ENCODE data around the gene SERPINI1. TPM values are rescaled to one million over a fixed set of nuclear protein-coding genes. Genes with fewer than 3 reads are reported as not detected.

Gene SERPINI1
- total and polyA plus RNA-seq, 3 donors from 2014 or later, result 13.3 to 24.0 (median 17.6) TPM

- no peak for DNase-seq
- Histone ChIP-seq H3K9me3 (no peaks in the 10 kb centered on the region), H3K4me3 (no peak overlapping the region), H3K36me3 (ENCODE audit: low read depth, missing control alignments) (no peaks in the 10 kb centered on the region), H3K4me1 (no peaks in the 10 kb centered on the region), H3K27ac (no peak overlapping the region), H3K27me3 (no peaks in the 10 kb centered on the region)
- TF ChIP-seq CTCF (IDR thresholded peaks at IDR 0.05), result no peak
- TF ChIP-seq POLR2A (IDR thresholded peaks at IDR 0.05), result no peak
- intact Hi-C loops (cut with DNase I; ENCODE audit: low total_unique reads), result no loop called here
- WGBS, 2 donors, result 64 to 76% methylated on average over 1 of the region's 1 CpG
Measured at GRCh38 chr3:167843481-167843880, 108.0 kb downstream of the SERPINI1 start.

GRCh38 chr3:167843886-167844285 is 108.4 kb downstream of the SERPINI1 start:
- TF ChIP-seq POLR2A (IDR thresholded peaks at IDR 0.05) (no peak), CTCF (IDR thresholded peaks at IDR 0.05) (no peak)
- H3K27ac ChIP-seq, result no peak overlapping the region
- H3K27me3 ChIP-seq, result no peaks in the 10 kb centered on the region
- H3K4me1 ChIP-seq, result no peaks in the 10 kb centered on the region
- intact Hi-C loops (cut with DNase I; ENCODE audit: low total_unique reads), result no loop called here
- no peak overlapping the region for H3K4me3 ChIP-seq
- WGBS, 2 donors, result 82 to 86% methylated on average over 2 of the region's 2 CpGs
- no peaks in the 10 kb centered on the region for H3K36me3 ChIP-seq (ENCODE audit: low read depth, missing control alignments)
- no peaks in the 10 kb centered on the region for H3K9me3 ChIP-seq
- no peak for DNase-seq

- Histone ChIP-seq H3K4me1 (no peaks in the 10 kb centered on the region), H3K27me3 (no peaks in the 10 kb centered on the region), H3K36me3 (ENCODE audit: low read depth, missing control alignments) (no peaks in the 10 kb centered on the region), H3K4me3 (no peak overlapping the region), H3K9me3 (no peaks in the 10 kb centered on the region), H3K27ac (no peak overlapping the region)
- TF ChIP-seq CTCF (IDR thresholded peaks at IDR 0.05) (no peak), POLR2A (IDR thresholded peaks at IDR 0.05) (no peak)
- intact Hi-C loops (cut with DNase I; ENCODE audit: low total_unique reads), result no loop called here
- no peak for DNase-seq
Measured at GRCh38 chr3:167844528-167844927, 109.0 kb downstream of the SERPINI1 start.

- no peak for DNase-seq
- no peaks in the 10 kb centered on the region for H3K9me3 ChIP-seq
- intact Hi-C loops (cut with DNase I; ENCODE audit: low total_unique reads), result no loop called here
- H3K27ac ChIP-seq, result no peak overlapping the region
- TF ChIP-seq CTCF (IDR thresholded peaks at IDR 0.05) (no peak), POLR2A (IDR thresholded peaks at IDR 0.05) (no peak)
- WGBS, 2 donors, result 49 to 68% methylated on average over 1 of the region's 1 CpG
- no peaks in the 10 kb centered on the region for H3K27me3 ChIP-seq
- no peak overlapping the region for H3K4me3 ChIP-seq
- H3K4me1 ChIP-seq, result no peaks in the 10 kb centered on the region
- H3K36me3 ChIP-seq (ENCODE audit: low read depth, missing control alignments), result no peaks in the 10 kb centered on the region
Measured at GRCh38 chr3:167851171-167851570, 115.7 kb downstream of the SERPINI1 start.

- Histone ChIP-seq H3K27ac (no peak overlapping the region), H3K9me3 (no peaks in the 10 kb centered on the region), H3K4me3 (no peak overlapping the region), H3K27me3 (no peaks in the 10 kb centered on the region), H3K36me3 (ENCODE audit: low read depth, missing control alignments) (no peaks in the 10 kb centered on the region), H3K4me1 (no peaks in the 10 kb centered on the region)
- WGBS, 2 donors, result 93 to 96% methylated on average over 3 of the region's 3 CpGs
- intact Hi-C loops (cut with DNase I; ENCODE audit: low total_unique reads), result no loop called here
- TF ChIP-seq POLR2A (IDR thresholded peaks at IDR 0.05), result no peak
- no peak for TF ChIP-seq CTCF (IDR thresholded peaks at IDR 0.05)
- no peak for DNase-seq
Measured at GRCh38 chr3:167851749-167852148, 116.2 kb downstream of the SERPINI1 start.

All from testis (tissue), 3 donors.